DMS153 (cell line): Measurements from ENCODE around the gene RPL12.

Experiments used
- DNase-seq: peaks from one replicate; lab custom pipeline; 2025; lab: John Stamatoyannopoulos, UW

The RPL12 gene

DNA sequence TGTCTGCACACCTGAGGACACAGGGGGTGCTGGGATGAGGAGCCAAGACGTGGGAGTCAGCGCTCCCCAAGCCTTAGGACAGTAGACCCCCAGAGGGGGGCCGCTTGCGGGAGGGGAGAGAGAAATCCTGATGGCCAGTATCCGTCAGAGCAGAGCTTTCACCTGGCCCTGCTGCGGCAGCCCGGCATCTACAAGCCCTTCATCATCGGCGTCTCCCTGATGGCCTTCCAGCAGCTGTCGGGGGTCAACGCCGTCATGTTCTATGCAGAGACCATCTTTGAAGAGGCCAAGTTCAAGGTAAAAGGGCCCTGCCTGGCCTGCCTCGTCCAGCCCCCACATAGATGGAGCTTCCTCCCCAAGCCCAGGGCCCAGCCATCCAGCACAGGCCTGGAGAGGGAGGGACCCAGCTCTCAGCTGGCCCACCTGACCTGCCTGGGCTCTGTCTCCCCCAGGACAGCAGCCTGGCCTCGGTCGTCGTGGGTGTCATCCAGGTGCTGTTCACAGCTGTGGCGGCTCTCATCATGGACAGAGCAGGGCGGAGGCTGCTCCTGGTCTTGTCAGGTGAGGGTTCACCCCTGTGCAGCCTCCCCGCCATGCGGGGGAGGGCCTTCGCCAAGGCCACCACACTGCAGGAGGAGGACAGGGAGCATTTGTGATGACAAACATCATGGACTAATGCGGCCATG, 47.6 kb downstream of the RPL12 start:
- DNase-seq = no peak

DNA sequence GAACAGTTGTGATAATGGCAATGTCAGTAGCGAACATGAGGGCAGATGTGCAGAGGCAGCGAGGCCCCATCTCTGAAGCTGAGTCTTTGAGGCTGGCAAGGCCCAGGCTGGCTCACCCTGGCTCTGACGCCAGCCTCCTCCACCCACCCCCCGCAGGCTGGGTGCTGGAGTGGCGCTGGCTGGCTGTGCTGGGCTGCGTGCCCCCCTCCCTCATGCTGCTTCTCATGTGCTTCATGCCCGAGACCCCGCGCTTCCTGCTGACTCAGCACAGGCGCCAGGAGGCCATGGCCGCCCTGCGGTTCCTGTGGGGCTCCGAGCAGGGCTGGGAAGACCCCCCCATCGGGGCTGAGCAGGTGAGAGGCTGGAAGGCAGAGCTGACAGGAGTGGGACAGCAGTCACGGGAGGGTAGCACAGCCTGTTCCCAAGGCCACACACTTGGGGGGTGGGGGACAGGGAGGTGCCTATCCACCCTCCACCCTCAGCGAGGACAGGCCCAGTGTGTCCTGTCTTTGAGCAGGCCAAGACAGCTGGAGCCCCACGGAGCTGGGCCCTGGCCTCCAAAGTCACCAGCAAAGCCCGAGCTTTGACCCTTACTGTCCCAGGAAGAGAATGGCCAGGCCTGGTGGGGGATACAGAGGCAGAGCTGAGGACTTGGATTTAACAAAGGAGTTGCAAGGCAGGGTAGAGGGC, 48.7 kb downstream of the RPL12 start:
- no peak for DNase-seq

DNA sequence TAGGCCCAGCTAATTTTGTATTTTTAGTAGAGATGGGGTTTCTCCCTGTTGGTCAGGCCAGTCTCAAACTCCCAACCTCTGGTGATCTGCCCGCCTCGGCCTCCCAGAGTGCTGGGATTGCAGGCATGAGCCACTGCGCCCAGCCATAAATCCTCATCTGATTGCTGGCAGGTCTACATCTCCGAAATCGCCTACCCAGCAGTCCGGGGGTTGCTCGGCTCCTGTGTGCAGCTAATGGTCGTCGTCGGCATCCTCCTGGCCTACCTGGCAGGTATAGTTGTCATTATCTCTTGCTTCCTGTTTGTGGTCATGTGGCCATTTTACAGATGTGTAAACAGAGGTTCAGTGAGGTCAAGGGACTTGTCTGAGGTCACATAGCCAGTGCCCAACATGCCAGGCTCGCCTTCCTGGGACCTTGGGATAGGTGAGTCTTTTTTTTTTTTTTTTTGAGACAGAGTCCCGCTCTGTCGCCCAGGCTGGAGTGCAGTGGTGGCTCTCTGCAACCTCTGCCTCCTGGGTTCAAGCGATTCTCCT, 51.4 kb downstream of the RPL12 start:
- DNase-seq = no peak

DNA sequence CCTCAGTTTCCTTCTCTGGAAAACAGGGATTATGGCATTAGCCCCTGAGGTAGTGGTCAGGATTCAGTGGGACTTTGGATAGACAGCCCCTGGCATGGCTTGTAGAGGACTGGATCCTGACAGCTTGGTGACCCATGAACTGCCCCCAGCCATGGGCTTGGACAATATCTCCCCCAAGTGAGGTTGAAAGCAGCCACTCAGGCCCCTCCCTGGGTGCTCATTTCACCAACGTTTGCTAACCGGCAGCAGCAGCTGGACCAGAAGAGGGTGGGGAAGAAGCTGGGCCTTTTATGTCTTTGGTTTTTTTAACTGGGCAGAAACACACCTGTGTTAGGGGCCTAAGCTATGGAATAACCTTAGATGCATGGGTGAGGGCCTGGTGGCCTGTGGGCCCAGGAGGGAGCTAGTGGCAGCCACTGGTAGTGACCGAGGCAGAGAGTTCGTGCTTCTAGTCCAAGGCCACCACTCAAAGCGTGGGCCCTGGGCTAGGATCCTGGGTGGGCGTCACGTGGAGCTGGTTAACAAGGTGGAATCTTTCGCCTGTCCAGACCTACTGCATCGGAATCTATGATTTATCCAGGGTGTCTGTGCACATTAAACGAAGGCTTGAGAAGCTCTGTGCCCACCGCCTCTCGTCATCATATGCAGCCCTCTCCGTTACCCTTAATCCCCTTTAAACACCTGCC, 52.3 kb downstream of the RPL12 start:
- DNase-seq = no peak

DNA sequence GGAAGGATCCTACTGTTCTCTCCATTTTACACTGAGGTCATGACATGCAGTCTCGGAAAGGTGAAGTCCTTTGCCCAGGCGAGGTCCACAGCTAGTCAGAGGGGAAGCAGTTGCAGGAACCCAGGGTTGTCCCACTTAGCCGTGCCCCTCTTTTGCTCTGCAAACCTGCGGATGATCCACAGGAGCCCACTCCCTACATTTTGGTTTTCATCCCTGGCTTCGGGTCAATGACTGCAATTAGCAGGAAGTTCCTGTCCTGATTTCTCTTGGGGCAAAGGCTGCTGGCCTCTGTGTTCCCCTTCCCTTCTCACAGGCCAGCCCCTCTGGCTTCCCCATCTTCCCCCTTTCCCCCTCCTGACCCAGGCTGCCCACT, 52.9 kb downstream of the RPL12 start:
- no peak for DNase-seq
